Activated CD8-positive, alpha-beta memory T cell treated with anti-CD3 and anti-CD28 coated beads, Interleukin-2, amount 50 U/mL, for 24 hours (primary cell): Measurements from ENCODE around the gene RCCD1.
A peak's percentile ranks its signal among the peaks of the same experiment; 100 is the strongest.

ENCODE experiments used
- DNase-seq: peaks from one replicate; pipeline ENCODE4 v3.0.0-alpha.2; 2020; ENCODE audit errors: extremely low read depth

Gene RCCD1

GRCh38 chr15:90962021-90962420 is 7.3 kb downstream of the RCCD1 start:
- no peak for DNase-seq

- DNase-seq = no peak
These were observed 11.6 kb downstream of the RCCD1 start for GRCh38 chr15:90966262-90966661.

DNA sequence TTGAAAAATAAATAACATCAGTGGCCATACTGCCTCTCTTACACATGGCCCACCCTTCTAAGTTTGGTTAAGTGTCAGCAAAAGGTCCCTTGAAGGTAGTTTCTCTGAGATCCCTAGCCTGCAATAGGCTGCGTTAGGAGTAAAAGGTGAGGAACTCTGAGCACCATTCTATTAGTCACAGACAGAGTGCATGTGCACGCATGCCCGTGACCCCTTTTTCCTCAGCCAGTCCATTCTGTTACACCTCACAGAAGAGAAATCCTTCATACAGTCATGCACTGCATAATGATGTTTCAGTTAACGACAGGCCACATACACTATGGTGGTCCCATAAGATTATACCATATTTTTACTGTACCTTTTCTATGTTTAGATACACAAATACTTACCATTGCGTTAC is 12.5 kb downstream of the RCCD1 start:
- no peak for DNase-seq

- no peak for DNase-seq
These were observed 13.8 kb downstream of the RCCD1 start for GRCh38 chr15:90968434-90968833.

DNA sequence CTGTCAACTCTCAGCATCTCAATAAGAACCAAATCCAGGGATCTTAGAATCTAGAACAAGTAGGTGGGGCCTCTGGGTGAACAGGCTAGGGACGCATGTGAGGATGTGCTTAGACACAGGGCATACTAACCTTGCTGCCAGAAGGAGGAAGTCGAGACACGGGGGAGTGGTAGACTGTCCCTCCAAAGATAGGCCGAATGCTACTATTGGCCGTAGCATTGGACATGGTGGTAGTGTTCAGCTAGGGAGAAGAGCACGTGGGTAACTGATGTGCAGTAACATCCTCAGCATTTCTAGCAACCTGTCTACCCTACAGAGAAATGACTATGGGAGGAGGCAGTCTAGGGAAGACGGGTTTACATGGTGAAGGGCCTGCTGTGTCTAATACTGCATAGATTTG is 15.6 kb downstream of the RCCD1 start:
- no peak for DNase-seq

- no peak for DNase-seq
These were observed 17.4 kb downstream of the RCCD1 start for GRCh38 chr15:90972133-90972532.

DNA sequence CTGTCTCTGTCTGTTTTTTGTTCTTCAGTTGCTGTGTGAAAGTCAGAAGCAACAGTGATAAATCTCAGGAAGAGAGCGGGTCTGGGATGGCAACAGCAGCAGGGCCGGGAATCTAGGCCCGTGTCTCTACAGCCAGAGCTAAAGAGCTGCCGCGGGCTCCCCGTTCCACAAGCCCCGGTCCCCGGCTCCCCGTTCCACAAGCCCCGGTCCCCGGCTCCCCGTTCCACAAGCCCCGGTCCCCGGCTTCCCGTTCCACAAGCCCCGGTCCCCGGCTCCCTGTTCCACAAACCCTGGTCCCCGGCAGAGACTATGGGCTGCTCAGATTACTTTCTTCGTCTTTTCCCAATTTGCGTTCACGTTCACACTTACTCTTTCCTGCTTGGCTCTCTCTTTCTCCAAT is 19.5 kb downstream of the RCCD1 start:
- DNase-seq = no peak

DNA sequence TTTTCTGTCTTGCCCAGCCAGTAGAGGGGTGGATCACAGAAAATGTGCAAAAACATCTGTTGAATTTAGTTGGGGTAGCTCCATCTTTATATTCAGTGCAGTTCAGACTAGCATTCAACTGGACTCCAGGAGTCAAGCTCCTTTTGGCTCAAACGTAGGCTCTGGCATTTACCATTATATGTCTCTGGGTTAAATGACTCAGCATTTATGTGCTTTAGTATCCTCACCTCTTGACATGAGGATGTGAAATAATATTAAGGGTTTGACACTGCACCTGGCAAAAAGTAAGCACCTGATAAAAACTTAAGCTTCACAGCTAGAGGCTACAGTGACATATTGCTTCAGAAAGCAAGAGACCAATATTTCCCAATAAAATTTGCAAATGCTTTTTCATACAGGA is 24.9 kb downstream of the RCCD1 start:
- DNase-seq = no peak

GRCh38 chr15:90981681-90982080 is 27.0 kb downstream of the RCCD1 start:
- DNase-seq = no peak

DNA sequence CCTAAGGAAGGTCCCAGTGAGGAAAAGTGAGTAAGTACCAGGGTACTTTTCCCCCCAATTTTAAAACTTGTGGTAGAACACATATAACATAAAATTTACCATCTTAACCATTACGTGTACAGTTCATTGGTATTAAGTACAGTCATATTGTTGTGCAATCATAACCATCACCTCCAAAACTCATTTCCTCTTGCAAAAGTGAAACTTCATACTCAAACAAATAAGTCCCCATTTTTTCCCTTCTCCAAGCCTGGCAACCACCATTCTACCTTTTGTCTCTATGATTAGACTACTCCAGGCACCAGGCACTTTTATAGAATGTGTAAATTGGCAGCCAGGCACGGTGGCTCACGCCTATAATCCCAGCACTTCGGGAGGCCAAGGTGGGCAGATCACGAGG is 27.5 kb downstream of the RCCD1 start:
- no peak for DNase-seq

DNA sequence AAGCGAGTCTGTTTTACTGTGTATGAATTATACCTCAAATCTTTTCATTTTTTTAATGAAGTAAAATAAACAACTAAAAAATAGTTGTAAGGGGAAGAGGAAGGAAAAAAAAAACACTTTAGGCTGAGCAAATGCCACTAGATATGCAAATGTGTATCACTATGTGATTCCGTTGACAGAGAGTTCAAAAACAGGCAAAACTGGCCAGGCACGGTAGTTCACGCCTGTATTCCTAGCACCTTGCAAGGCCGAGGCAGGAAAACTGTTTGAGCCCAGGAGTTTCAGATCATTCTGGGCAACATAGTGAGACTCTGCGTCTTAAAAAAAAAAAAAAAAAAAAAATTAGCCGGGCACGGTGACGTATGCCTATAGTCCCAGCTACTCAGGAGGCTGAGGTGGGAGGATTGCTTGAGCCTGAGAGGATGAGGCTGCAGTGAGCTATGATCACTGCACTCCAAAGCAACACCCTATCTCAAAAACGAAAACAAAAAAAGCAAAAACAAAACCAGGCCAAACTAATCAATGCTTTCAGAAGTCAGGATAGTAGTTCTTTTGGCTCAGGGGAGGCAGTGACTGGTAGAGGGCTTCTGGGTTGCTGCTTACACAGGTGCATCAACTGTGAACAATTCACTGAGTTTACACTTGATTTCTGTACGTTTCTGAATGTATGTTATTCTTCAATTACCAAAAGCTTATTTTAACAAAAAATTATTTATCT is 32.3 kb downstream of the RCCD1 start:
- no peak for DNase-seq

GRCh38 chr15:90987561-90988141 is 33.0 kb downstream of the RCCD1 start:
- no peak for DNase-seq

DNA sequence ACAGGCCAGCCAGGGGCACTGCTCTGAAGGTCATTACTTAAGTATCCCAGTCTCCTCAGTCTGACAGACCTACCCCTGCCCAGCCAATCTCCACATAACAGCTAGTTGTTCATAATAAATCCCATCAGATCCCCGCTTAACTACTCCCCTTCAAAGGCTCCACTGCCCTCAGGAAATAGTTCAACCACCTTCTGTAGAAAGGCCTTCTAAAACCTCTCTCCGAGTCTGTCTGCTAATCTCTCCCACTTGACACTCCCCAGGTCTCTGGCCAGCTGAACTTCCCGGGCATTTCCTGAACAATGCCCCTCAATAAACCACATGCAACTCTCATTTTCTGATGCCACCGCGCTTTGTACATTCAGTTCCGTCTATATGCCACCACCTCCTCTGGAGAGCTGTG is 33.6 kb downstream of the RCCD1 start:
- no peak for DNase-seq

DNA sequence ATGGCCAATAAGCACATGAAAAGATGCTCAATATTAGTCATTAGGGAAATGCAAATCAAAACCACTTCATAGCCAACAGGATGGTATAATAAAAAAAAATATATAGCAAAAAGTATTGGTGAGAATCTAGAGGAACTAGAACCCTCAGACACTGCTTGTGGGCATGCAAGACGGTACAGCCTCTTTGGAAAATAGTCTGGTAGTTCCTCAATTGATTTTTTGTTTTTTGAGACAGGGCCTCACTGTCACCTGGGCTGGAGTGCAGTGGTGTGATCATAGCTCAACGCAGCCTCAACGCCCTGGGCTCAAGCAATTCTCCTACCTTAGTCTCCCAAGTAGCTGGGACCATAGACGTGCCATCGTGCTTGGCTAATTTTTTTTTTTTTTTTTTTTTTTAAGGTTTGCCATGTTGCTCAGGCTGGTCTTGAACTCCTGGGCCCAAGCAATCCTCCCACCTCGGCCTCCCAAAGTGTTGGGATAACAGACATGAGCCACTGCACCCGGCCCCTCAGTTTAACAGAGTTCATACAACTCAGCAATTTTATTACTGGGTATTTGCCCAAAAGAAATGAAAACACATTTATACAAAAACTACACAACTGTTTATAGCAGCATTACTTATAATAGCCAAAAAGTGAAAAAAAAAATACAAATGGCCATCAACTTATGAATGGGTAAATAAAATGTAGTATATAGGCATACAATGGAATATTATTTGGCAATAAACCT is 34.5 kb downstream of the RCCD1 start:
- DNase-seq = no peak

GRCh38 chr15:90990446-90990845 is 35.8 kb downstream of the RCCD1 start:
- DNase-seq = no peak

DNA sequence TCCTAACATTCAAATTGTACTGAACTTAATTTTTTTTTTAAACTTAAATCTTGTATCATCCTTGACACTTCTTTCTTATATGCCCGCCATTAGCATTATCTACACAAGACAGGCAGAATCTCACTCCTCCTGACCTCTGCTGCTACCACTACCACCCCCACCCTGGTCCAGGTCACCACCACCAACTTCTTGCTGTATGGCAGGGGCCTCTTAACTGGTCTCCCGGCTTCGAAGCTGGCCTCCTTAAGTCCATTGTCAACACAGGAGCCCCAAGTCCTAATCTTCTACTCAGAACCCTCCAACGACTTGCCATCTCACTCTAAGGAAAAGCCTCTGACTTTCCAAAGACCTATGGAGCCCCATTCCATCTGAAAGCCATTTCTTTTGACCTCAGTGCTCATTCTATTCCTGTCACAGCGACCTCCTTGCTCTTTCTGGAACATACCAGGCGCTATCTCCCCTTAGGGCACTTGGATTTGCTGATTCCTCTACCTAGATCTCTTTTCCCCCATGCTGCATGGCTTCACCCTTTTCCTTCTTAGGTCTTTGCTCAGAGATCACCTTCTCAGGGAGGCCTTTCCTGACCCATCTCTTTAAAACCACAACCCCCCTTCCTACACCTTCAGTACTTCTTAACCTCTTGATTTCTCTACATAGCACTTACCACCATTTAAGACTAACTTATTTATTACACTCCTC is 37.1 kb downstream of the RCCD1 start:
- no peak for DNase-seq

DNA sequence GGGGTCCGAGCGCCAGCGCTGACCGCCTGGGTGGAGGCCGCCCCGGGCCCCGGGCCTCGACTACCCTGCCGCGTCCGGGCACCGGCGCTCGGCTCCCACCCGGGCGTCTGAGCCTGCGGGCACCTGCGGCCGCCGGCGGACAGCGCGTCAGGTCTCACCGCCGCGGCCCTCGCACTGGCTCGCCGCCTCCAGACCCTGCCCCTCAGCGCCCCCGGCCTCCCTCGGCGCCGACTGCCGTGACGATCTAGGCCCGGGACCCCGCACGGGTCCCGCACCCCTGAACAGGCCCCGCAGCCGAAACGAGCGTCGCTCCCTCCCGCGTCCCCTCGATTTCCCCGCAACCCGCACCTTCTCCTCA is 39.4 kb downstream of the RCCD1 start:
- no peak for DNase-seq

- DNase-seq = peak; percentile 93
These were observed 40.0 kb downstream of the RCCD1 start, which contains the start of gene PRC1 for GRCh38 chr15:90994417-90995311. PRC1 (minus strand) TSS chr15:90994535; CDS start chr15:90994417, 118 bp downstream.

DNA sequence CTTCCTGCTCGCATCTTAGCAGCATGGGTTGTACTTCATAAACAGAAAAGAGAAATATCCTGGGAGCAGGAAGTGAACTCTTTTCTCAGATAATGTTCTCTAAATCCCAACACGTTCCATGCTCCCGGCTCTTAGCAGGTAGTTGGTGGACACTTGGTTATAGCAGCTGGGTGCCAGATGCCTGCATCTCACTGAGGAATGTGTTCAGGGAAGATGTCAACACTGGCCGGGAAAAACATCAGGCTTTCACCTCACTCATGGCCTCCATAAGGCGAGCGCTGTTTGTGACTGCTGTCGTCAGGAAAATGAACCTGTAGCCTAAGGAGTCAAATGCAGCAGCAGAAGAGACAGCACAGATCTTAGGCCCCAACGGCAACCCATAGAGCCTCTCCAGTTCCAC is 44.1 kb downstream of the RCCD1 start:
- no peak for DNase-seq

DNA sequence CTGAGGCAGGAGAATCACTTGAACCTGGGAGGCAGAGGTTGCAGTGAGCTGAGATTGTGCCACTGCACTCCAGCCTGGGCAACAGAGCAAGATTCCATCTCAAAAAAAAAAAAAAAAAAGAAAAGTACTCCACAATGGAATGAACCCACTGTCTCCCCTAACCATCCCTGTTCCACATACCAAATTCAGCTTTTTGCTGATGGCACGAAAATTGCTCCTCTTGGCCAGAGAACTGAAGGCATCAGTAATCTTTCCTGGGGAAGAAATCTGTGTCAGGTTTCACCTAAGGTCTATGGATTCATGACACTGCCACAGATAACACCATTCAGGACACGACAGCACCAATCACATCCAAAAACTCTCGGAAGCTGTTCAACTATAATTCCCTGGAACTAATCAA is 46.5 kb downstream of the RCCD1 start:
- DNase-seq = no peak

DNA sequence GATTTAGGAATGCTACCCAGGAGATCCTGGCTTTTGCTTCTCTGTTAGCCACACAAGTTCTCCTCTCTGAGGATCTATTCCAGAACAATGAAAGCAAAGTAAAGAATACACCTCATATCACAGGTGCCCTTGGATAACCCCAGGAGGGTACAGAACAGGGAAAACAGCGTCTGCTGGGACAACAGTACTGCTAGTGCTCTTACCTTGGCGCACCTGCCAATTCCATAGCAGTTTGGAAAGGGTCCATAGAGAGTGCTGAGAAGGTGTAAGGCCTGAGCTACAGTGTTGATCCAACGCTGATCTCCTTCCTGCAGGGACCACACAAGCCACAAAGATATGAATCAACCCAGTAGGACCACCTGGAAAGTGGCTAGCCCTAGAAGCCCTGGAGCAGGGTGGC is 52.6 kb downstream of the RCCD1 start:
- no peak for DNase-seq
